HG02840 (cell line): ENCODE results near the gene NTRK1.
"Not testable (repeated sequence)": the region's sequence is repeated elsewhere in the genome, so short reads cannot be mapped to it uniquely, and the experiment has no call there.

Experiments used
- ATAC-seq: cut with Tn5 transposase; IDR thresholded peaks from one replicate; pipeline ENCODE4 v1.9.1; 2021; ENCODE audit warnings: mild to moderate bottlenecking, moderate library complexity, moderate number of reproducible peaks; ENCODE audit not compliant: unreplicated experiment, low FRiP score

The NTRK1 gene

GRCh38 chr1:156910309-156910782 lies 49.7 kb downstream of the NTRK1 start:
- no peak for ATAC-seq

GRCh38 chr1:156911577-156912298 lies 51.1 kb downstream of the NTRK1 start:
- ATAC-seq, result no peak

- ATAC-seq, result no peak
Observed at GRCh38 chr1:156912310-156912709, 51.6 kb downstream of the NTRK1 start.

GRCh38 chr1:156912861-156913808 lies 52.5 kb downstream of the NTRK1 start:
- no peak for ATAC-seq

GRCh38 chr1:156913809-156914387 lies 53.2 kb downstream of the NTRK1 start:
- ATAC-seq, result no peak

GRCh38 chr1:156914440-156914856 lies 53.8 kb downstream of the NTRK1 start:
- no peak for ATAC-seq

GRCh38 chr1:156920233-156921052 lies 59.8 kb downstream of the NTRK1 start, which contains the start of gene LRRC71:
TSS of gene LRRC71 (plus strand) at chr1:156920632. CDS start at chr1:156920804, 172 bp downstream.
- ATAC-seq, result no peak

GRCh38 chr1:156921053-156921529 lies 60.4 kb downstream of the NTRK1 start:
- no peak for ATAC-seq

GRCh38 chr1:156922986-156923669 lies 62.5 kb downstream of the NTRK1 start:
- no peak for ATAC-seq

- no peak for ATAC-seq
Observed at GRCh38 chr1:156923670-156924477, 63.2 kb downstream of the NTRK1 start.

GRCh38 chr1:156924478-156925153 lies 64.0 kb downstream of the NTRK1 start:
- no peak for ATAC-seq

- ATAC-seq, result no peak
Observed at GRCh38 chr1:156925154-156926010, 64.7 kb downstream of the NTRK1 start.

- no peak for ATAC-seq
Observed at GRCh38 chr1:156926175-156926574, 65.5 kb downstream of the NTRK1 start.

- ATAC-seq, result not testable (repeated sequence)
Observed at GRCh38 chr1:156926695-156927094, 66.0 kb downstream of the NTRK1 start.

GRCh38 chr1:156927215-156928042 lies 66.8 kb downstream of the NTRK1 start:
- ATAC-seq, result no peak

- ATAC-seq, result no peak
Observed at GRCh38 chr1:156928043-156928602, 67.5 kb downstream of the NTRK1 start.
